Keratinocyte (primary cell): Measurements from ENCODE around the gene SCRN2. TPM values are rescaled to one million over a fixed set of nuclear protein-coding genes. Genes with fewer than 3 reads are reported as not detected.

Source experiments
- DNase-seq: peaks from one replicate; pipeline ENCODE4 v3.0.0-alpha.2; 2011; ENCODE audit warnings: low read depth, missing footprints, low spot score
- FAIRE-seq: peaks from 2 replicates; lab custom pipeline; 2011; peaks lifted over from hg19 to GRCh38; lab: Jason Lieb, UNC
- H2AFZ ChIP-seq: 2 replicates; pipeline ENCODE4 v1.6.0; 2012; ENCODE audit warnings: low read length, control low read depth, inconsistent platforms; ENCODE audit not compliant: control insufficient read depth
- H3K27ac ChIP-seq: 2 replicates; pipeline ENCODE4 v1.5.1; 2011; ENCODE audit warnings: low read length; ENCODE audit not compliant: control insufficient read depth, insufficient read depth
- H3K27me3 ChIP-seq: 3 replicates; pipeline ENCODE4 v1.6.0; 2011; ENCODE audit warnings: low read length; ENCODE audit not compliant: control insufficient read depth, insufficient read depth; ENCODE audit errors: extremely low read depth
- H3K36me3 ChIP-seq, 2 experiments: 2 replicates in 1 of 2; 3 replicates in 1 of 2; pipeline ENCODE4 v1.5.1; 2011; ENCODE audit warnings: low read length in 2 of 2, mild to moderate bottlenecking in 1 of 2; ENCODE audit not compliant: control insufficient read depth in 2 of 2, insufficient read depth in 2 of 2; ENCODE audit errors: extremely low read depth in 1 of 2
- H3K4me1 ChIP-seq: 3 replicates; pipeline ENCODE4 v1.5.1; 2011; ENCODE audit warnings: low read length; ENCODE audit not compliant: control insufficient read depth, insufficient read depth; ENCODE audit errors: extremely low read depth
- H3K4me2 ChIP-seq: 3 replicates; pipeline ENCODE4 v1.6.0; 2011; ENCODE audit warnings: low read depth, low read length; ENCODE audit not compliant: control insufficient read depth, insufficient read depth; ENCODE audit errors: extremely low read depth
- H3K4me3 ChIP-seq, 3 experiments: fragments of 200-600 bp in 1 of 3; sonication (generic) in 1 of 3; 2 replicates in 2 of 3; 3 replicates in 1 of 3; pipeline ENCODE4 v1.5.1; 2011 to 2016; ENCODE audit warnings: low read length in 3 of 3, mild to moderate bottlenecking in 3 of 3, control low read depth in 2 of 3, inconsistent platforms in 1 of 3, low read depth in 1 of 3, mixed read lengths in 1 of 3, mixed run types in 1 of 3, moderate library complexity in 1 of 3; ENCODE audit not compliant: control insufficient read depth in 2 of 3, insufficient read depth in 2 of 3; ENCODE audit errors: extremely low read depth in 1 of 3
- H3K79me2 ChIP-seq: 2 replicates; pipeline ENCODE4 v1.6.0; 2012; ENCODE audit warnings: low read length; ENCODE audit not compliant: control insufficient read depth, insufficient read depth
- H3K9ac ChIP-seq: 3 replicates; pipeline ENCODE4 v1.6.0; 2011; ENCODE audit warnings: low read length; ENCODE audit not compliant: control insufficient read depth, insufficient read depth; ENCODE audit errors: extremely low read depth
- H3K9me1 ChIP-seq: 3 replicates; pipeline ENCODE4 v1.6.0; 2011; ENCODE audit warnings: low read length; ENCODE audit not compliant: control insufficient read depth, insufficient read depth; ENCODE audit errors: extremely low read depth
- H3K9me3 ChIP-seq: 2 replicates; pipeline ENCODE4 v1.5.1; 2012; ENCODE audit warnings: low read depth, low read length; ENCODE audit not compliant: control insufficient read depth
- H4K20me1 ChIP-seq: 3 replicates; pipeline ENCODE4 v1.6.0; 2011; ENCODE audit warnings: low read length; ENCODE audit not compliant: control insufficient read depth, insufficient read depth; ENCODE audit errors: extremely low read depth
- EZH2 ChIP-seq: IDR thresholded peaks from one replicate; pipeline ENCODE4 v1.6.1; 2012; ENCODE audit warnings: inconsistent platforms, mild to moderate bottlenecking, low read length, moderate library complexity
- dilution Hi-C: fragments of 300-500 bp; cut with MboI; formaldehyde crosslinking; loops from one replicate; pipeline ENCODE4 v1.7.0; 2020; ENCODE audit warnings: low sequenced_read_pairs; ENCODE audit not compliant: extremely low pct_ligation_motif_present
- polyA plus RNA-seq, 5 experiments: library from polyadenylated mRNA; depleted of rRNA in 3 of 5; stranded (reverse) in 3 of 5; stranded (forward) in 1 of 5; unstranded in 1 of 5; fragments of >200 nt; gene quantifications; 1 replicate in 1 of 5; 2 replicates in 3 of 5; 3 replicates in 1 of 5; pipeline versions ENCODE4 v1.2.1 to v1.2.3, GENCODE V29; 2011 to 2012; ENCODE audit warnings: missing spikeins in 2 of 5, low read depth in 1 of 5, low replicate concordance in 1 of 5
- TF ChIP-seq, protein P1 (sequence below), 3 experiments: IDR thresholded peaks in 1 of 3; conservative IDR thresholded peaks in 1 of 3; optimal IDR thresholded peaks in 1 of 3; 2 replicates in 2 of 3; 3 replicates in 1 of 3; pipeline versions ENCODE3 to v1.5.1; 2011; ENCODE audit warnings: low read length in 3 of 3, mild to moderate bottlenecking in 3 of 3, moderate library complexity in 2 of 3, control low read depth in 1 of 3, inconsistent platforms in 1 of 3; ENCODE audit not compliant: insufficient read depth in 2 of 3; ENCODE audit errors: extremely low read depth in 1 of 3

Gene SCRN2
- polyA plus RNA-seq, 1 donor (not counting 4 experiments of a cell fraction or from before 2014, with no cell fraction given) = 17.1 TPM

GRCh38 chr17:47797797-47798196 is 43.3 kb downstream of the SCRN2 start:
- no peak for FAIRE-seq
- no peaks in the 10 kb centered on the region for H3K9me1 ChIP-seq
- H3K27me3 ChIP-seq = peaks cover 3% of the 10 kb centered on the region
- no peak overlapping the region for H3K27ac ChIP-seq
- H3K9me3 ChIP-seq = no peaks in the 10 kb centered on the region
- H3K4me1 ChIP-seq = no peaks in the 10 kb centered on the region
- H2AFZ ChIP-seq = no peak overlapping the region
- DNase-seq = no peak
- no peak overlapping the region for H3K9ac ChIP-seq
- H3K4me3 ChIP-seq = no peak overlapping the region
- no peaks in the 10 kb centered on the region for H3K79me2 ChIP-seq
- TF ChIP-seq, protein P1, sequence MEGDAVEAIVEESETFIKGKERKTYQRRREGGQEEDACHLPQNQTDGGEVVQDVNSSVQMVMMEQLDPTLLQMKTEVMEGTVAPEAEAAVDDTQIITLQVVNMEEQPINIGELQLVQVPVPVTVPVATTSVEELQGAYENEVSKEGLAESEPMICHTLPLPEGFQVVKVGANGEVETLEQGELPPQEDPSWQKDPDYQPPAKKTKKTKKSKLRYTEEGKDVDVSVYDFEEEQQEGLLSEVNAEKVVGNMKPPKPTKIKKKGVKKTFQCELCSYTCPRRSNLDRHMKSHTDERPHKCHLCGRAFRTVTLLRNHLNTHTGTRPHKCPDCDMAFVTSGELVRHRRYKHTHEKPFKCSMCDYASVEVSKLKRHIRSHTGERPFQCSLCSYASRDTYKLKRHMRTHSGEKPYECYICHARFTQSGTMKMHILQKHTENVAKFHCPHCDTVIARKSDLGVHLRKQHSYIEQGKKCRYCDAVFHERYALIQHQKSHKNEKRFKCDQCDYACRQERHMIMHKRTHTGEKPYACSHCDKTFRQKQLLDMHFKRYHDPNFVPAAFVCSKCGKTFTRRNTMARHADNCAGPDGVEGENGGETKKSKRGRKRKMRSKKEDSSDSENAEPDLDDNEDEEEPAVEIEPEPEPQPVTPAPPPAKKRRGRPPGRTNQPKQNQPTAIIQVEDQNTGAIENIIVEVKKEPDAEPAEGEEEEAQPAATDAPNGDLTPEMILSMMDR (optimal IDR thresholded peaks at IDR 0.05 in 1 of 3, IDR thresholded peaks at IDR 0.05 in 1 of 3, conservative IDR thresholded peaks at IDR 0.05 in 1 of 3; ENCODE audit: extremely low read depth in 1 of 3, insufficient read depth in 2 of 3, low read length in 3 of 3) = no peak
- TF ChIP-seq EZH2 = no peak
- H3K36me3 ChIP-seq = no peaks in the 10 kb centered on the region
- dilution Hi-C loops = no loop called here
- H3K4me2 ChIP-seq = no peak overlapping the region
- H4K20me1 ChIP-seq = no peaks in the 10 kb centered on the region

- Histone ChIP-seq H3K4me2 (no peak overlapping the region), H3K4me1 (no peaks in the 10 kb centered on the region), H3K36me3 (no peaks in the 10 kb centered on the region), H3K4me3 (no peak overlapping the region), H3K9me3 (no peaks in the 10 kb centered on the region), H3K9ac (no peak overlapping the region), H3K27me3 (peaks cover 38% of the 10 kb centered on the region), H4K20me1 (no peaks in the 10 kb centered on the region), H3K9me1 (no peaks in the 10 kb centered on the region), H2AFZ (no peak overlapping the region), H3K27ac (no peak overlapping the region), H3K79me2 (no peaks in the 10 kb centered on the region)
- TF ChIP-seq, protein P1 (optimal IDR thresholded peaks at IDR 0.05 in 1 of 3, IDR thresholded peaks at IDR 0.05 in 1 of 3, conservative IDR thresholded peaks at IDR 0.05 in 1 of 3; ENCODE audit: extremely low read depth in 1 of 3, insufficient read depth in 2 of 3, low read length in 3 of 3) = no peak
- no peak for TF ChIP-seq EZH2
- dilution Hi-C loops = no loop called here
- no peak for DNase-seq
- FAIRE-seq = no peak
Measured at GRCh38 chr17:47792979-47793378, 48.1 kb downstream of the SCRN2 start.
